Thyroid gland (tissue), 4 donors: Measurements from ENCODE around the gene ADAMTSL4.

Source experiments
- POLR2A ChIP-seq, 2 donors: fragments of 450-650 bp; IDR thresholded peaks; one replicate each; pipeline ENCODE4 v1.6.1; 2017; ENCODE audit warnings: antibody characterized with exemption in 2 of 2, mild to moderate bottlenecking in 2 of 2, moderate library complexity in 1 of 2
- TF ChIP-seq, protein P1 (sequence below), 6 experiments: fragments of 200-600 bp in 3 of 6; fragments of 450-650 bp in 3 of 6; sonication (generic) in 3 of 6; IDR thresholded peaks; one replicate each; pipeline ENCODE4 v1.5.1; 2016 to 2019; ENCODE audit warnings: antibody characterized with exemption in 6 of 6, mild to moderate bottlenecking in 2 of 6, inconsistent platforms in 1 of 6, moderate library complexity in 1 of 6

GRCh38 chr1:150554086-150554452 is 4.9 kb downstream of the ADAMTSL4 start:
- TF ChIP-seq, protein P1, sequence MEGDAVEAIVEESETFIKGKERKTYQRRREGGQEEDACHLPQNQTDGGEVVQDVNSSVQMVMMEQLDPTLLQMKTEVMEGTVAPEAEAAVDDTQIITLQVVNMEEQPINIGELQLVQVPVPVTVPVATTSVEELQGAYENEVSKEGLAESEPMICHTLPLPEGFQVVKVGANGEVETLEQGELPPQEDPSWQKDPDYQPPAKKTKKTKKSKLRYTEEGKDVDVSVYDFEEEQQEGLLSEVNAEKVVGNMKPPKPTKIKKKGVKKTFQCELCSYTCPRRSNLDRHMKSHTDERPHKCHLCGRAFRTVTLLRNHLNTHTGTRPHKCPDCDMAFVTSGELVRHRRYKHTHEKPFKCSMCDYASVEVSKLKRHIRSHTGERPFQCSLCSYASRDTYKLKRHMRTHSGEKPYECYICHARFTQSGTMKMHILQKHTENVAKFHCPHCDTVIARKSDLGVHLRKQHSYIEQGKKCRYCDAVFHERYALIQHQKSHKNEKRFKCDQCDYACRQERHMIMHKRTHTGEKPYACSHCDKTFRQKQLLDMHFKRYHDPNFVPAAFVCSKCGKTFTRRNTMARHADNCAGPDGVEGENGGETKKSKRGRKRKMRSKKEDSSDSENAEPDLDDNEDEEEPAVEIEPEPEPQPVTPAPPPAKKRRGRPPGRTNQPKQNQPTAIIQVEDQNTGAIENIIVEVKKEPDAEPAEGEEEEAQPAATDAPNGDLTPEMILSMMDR (IDR thresholded peaks at IDR 0.05): no peak
- TF ChIP-seq POLR2A (IDR thresholded peaks at IDR 0.05): no peak
